Measurements from ENCODE around the gene FCHO1.

The FCHO1 gene, protein sequence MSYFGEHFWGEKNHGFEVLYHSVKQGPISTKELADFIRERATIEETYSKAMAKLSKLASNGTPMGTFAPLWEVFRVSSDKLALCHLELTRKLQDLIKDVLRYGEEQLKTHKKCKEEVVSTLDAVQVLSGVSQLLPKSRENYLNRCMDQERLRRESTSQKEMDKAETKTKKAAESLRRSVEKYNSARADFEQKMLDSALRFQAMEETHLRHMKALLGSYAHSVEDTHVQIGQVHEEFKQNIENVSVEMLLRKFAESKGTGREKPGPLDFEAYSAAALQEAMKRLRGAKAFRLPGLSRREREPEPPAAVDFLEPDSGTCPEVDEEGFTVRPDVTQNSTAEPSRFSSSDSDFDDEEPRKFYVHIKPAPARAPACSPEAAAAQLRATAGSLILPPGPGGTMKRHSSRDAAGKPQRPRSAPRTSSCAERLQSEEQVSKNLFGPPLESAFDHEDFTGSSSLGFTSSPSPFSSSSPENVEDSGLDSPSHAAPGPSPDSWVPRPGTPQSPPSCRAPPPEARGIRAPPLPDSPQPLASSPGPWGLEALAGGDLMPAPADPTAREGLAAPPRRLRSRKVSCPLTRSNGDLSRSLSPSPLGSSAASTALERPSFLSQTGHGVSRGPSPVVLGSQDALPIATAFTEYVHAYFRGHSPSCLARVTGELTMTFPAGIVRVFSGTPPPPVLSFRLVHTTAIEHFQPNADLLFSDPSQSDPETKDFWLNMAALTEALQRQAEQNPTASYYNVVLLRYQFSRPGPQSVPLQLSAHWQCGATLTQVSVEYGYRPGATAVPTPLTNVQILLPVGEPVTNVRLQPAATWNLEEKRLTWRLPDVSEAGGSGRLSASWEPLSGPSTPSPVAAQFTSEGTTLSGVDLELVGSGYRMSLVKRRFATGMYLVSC

DNA sequence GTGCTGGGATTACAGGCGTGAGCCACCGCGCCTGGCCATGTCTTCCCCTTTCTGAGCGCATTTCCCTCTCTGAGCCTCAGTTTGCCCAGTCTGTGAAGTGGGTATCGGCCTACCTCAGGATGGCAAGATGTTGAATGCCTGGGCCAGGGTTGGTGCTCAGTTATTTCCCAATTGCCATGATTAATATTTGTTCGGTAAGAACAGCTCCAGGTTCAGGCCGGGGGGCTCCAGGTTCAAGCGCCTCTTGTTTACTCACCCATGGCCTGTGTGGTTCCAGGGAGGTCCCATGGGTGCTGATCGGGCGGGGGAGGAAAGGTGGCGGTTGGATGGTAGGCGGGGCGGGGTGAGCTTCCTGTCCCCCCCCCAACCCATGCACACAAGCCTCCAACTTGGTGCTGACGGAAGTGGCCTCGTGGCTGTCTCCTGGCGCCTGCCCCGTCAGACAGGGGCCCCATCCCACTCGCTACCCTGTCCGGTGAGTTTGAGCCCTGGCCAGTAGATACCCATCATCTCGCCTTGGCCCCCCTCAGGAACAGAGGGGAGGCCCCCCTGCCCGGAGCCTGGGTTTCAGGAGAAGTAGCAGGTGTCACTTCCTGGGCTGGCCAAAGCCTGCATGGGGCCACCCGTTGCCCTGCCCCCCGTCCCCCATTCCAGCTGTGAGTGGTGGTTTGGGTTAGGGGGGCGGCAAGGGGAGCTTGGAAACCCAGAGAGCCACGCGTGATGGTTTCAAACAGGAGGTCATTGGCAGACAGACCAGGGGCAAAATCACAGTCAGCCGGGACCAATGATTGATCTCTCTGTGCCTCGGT, at the start of gene FCHO1:
TSS of gene FCHO1 (plus strand) at position 375 of the 809 bp plus-strand sequence. CDS start 3,688 bp downstream, outside the sequence.
- peak; percentile 88 for DNase-seq

DNA sequence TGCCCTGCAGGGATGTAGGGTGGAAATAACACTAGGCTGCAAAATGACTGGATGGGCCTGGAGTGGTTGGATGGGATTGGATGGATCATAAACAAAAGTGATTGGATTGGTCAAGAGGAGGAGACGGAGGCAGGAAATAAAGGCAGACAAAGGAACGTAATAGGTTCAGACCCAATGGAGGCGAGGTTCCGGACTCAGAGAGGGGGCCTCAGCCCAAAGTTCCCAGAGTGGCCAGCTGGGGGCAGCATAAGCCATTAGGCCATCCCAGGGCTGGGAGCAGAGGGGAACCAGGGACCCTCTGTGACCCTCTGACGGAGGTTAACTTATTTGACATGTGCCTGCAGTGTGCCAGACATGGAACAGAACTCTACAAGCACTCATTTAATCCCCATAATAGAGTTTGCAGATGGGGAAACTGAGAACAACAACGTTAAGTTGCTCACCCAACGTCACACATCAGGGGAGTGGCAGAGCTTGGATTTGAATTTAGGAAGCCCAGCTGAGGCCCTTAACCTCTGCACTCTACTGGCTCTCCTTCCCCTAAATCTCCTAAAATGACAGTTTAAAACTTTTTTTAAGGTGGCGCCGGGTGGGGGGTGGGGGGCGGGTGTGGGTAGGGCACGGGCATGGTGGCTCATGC, 47.3 kb upstream of the FCHO1 start:
- peak; percentile 91 for DNase-seq

DNA sequence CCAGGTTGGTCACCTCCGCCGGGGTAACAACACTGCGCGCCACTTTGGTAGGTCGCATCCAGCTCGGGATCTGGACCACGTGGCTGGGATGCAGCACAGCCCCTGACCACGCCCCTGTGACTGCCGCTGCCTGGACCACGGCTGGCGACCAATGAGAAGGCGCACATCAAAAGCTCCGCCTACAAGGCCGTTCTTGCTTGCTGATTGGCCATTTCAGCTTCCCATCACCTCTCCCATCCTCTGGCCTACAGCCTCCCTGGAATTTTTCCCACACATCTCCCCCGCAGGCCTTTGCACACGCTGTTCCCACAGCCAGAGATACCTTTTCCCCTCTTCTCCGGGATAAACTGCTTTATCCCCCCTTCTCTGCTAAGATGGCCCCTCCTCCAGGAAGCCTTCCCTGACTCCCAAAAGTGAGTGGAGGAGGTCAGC, 44.5 kb upstream of the FCHO1 start:
- DNase-seq, result no peak

DNA sequence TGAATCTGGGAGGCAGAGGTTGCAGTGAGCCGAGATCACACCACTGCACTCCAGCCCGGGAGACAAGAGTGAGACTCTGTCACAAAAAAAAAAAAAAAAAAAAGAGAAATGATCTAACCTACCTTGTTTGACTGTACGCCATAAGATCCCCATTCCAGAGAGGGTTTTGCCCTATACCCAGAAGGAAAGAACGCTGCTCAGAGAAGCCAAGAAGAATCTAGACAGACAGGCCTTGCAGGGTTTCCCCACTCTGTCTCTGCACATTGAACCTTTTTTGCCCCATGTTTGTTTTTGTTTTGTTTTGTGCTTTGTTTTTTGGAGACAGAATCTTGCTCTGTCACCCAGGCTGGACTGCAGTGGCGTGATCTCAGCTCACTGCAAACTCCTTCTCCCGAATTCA, 39.4 kb upstream of the FCHO1 start:
- no peak for DNase-seq

DNA sequence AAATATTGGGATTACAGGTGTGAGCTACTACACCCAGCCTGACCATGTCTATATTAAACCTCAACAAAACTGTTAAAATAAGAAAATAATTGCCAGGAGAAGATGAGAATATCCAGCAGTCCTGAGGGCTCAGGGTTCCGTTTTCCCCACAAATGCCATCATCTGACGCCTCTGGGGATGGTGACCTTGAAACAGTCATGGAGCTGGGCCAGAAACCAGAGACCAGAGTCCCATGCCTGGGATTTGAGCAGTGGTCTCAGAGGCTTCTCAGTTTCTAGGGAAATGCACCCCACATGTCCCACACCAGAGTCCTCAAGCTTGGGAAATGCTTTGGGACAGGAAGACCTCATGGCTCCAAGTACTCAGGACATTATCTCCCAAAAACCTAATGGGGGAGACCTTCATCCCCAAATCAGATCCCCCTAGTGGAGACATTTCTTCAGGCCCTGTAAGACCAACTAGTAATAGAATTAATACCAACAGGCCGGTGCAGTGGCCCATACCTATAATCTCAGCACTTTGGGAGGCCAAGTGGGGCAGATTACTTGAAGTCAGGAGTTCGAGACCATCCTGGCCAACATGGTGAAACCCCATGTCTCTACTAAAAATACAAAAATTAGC, 34.9 kb upstream of the FCHO1 start:
- DNase-seq, result no peak

DNA sequence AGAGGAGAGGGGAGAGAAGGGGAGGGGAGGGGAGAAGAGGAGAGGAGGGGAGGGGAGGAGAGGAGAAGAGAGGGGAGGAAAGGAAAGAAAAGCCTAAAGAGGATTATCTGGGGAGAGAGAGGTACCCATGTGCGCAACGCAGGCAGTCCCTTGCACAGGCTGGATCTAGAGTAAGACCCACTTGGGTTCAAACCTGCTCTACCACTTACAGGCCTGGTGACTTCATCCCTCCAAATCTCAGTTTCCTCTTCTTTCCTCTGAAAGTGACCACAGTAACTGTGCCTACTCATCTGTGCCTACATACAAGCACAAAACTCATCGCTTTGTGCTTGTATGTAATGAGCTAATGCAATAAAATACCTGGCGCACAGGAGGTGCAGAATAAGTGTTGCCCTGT, 32.7 kb upstream of the FCHO1 start:
- DNase-seq, result no peak

DNA sequence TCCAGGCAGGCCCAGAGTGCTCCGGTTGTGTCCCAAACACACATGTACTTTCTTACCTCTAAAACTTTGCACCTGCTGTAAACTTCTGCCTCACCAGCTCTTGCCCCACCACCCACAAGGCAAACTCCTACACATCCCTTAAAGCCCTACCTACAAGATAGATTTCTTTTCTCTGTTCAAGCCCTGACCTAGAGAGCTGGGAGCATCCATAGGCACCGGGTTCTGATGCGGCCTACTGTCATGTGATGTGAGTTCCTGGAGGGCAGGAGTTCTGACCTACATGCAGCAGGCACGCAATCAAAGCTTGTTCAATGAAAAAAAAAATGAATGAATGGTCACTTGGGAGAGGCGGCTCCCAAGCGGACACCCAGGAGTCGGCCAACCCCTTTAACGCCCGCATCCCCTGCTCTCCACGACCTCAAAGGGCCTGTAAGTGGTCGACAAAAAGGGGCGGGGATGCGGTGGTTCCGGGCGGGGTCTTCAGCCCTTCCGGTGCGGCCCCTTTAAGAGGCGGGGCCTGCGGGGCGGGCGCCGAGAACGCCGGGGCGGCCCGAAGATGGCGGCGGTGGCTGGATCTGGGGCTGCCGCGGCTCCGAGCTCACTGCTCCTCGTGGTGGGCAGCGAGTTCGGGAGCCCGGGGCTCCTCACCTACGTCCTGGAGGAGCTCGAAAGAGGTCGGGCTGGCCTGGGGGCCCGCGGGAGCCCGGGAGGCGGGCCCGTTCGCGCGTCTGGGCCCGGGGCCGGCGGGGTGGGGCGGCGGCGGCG, 32.1 kb upstream of the FCHO1 start, which contains the start of gene MAP1S:
TSS of gene MAP1S (plus strand) at position 534 of the 765 bp plus-strand sequence. CDS start at position 557, 23 bp downstream.
- peak; percentile 82 for DNase-seq

DNA sequence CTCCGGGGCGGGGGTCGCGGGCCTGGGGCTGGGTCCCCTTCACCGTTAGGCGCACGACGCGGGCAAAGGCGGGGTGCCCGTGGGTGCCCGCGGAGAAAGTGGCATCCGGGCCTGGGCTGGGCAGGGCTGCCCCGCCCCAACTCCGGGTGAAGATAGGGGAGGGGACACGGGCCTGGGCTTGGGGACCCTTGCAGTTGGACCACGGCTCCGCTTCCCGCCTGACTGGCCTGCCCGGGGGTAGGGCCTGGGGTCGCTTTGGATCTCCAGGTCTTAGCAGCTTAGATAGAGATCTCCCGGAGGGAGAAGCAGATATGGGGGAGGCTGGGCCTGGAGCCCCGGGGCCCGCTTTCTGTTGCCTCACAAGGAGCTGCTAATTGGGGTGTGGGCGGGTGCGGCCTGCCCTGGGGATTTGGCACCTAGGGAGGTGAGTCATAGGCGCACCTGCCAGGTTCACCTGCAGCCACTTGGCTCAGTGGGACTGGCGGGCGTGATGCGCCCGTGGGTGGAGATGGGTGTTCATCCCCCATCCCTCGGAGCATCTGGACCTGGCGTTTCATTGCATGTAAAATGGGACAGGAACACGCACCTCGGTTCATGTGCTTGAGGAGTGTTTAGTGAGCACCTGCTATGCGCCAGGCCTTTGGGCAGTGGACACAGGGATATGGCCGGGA, 31.4 kb upstream of the FCHO1 start:
- DNase-seq, result peak; percentile 55

DNA sequence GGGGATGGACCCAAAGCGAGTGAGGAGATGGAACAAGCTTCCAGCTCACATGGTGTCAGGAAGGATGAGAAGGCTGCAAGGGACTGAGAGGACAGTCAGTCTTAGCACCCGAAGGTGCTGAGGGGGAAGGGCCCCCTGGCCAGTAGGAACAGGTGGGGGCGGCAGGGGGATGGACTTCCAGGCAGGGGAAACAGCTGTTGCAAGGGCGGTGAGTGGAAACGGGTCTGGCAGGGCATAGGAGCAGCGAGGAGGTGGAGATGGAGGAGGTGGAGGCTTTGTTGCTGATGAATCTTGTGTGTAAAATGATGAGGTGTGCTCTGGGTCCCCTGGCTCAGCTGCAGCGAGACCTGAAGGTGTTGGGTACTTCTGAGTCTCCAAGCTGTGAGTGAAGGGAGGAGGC, 30.8 kb upstream of the FCHO1 start:
- DNase-seq, result no peak

DNA sequence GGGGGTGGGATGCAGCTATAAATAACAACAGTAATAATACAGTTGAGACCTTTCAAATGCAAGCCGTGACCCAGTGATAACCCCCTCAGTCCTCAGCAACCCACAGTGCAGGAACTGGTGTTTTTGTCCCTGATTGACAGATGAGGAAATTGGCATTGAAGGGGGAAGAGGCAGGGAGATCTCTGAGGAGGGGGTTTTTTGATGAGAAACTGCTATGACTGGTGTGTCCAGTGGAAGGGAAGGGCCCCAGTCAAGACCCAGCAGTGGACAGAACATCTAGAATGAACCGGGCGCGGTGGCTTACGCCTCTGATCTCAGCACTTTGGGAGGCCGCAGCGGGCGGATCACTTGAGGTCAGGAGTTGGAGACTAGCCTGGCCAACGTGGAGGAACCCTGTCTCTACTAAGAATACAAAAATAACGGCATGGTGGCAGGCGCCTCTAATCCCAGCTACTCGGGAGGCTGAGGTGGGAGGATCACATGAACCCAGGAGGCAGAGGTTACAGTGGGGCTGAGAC, 30.1 kb upstream of the FCHO1 start:
- DNase-seq, result no peak

DNA sequence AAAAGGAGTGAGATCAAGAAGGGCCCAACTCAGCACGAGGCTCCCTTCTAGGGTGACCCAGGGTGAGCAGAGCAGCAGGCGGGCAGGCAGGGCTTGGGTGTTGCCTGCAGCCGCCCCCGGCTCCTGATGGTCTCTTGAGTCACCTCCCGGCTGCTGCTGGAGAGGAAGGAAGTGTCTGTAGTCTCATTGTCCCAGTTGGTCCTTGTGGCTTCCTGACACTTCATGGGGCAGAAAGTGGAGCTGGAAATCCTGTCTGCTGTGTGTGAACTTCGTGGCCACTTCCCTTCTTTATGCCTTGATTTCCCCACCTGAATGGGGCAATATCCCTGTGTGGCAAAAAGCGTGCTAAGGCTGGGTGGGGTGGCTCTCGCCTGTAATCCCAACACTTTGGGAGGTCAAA, 29.5 kb upstream of the FCHO1 start:
- DNase-seq, result no peak

DNA sequence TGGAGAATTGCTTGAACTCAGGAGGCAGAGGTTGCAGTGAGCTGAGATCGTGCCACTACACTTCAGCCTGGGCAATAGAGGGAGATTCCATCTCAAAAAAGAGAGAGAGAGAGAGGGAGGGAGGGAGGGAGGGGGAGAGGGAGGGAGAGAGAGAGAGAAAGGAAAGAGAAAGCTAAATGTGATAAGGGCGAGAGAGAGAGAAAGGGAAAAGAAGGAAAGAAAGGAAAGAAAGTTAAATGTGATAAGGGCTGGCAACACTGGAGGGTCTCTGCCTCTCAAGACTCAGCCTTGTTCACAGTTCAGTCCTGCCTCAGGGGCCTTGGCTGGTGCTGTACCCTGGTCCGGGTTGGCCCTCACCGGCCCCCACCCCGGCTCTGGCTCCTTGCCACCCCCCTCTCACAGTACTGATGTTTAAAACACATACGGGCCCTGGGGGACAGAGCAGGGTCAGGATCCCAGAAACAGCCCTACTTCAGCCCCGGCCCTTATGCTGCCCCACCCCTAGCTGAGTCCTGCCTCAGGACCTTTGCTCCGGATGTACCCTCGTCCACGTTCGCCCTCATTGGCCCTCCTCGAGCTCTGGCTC, 28.5 kb upstream of the FCHO1 start:
- no peak for DNase-seq

DNA sequence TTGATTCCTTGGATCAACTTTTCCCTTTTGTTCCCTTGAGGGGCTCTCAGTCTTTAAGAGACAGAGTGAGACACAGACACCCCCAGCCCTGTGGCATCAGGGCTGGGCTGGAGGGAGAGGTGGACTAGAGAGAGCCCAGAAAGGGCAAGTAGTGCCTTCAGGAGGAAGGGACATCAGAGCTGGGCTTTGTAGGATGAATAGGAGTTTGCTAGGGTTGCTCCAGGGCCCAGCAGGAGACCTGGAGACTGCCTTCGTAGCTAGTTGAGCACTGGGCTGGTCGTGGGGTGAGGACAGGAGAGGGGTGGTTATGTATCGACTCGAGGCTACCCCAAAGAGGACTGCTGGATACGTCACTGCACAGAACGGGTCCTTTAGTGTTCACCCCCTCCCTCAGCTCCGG, 26.6 kb upstream of the FCHO1 start:
- DNase-seq, result no peak

DNA sequence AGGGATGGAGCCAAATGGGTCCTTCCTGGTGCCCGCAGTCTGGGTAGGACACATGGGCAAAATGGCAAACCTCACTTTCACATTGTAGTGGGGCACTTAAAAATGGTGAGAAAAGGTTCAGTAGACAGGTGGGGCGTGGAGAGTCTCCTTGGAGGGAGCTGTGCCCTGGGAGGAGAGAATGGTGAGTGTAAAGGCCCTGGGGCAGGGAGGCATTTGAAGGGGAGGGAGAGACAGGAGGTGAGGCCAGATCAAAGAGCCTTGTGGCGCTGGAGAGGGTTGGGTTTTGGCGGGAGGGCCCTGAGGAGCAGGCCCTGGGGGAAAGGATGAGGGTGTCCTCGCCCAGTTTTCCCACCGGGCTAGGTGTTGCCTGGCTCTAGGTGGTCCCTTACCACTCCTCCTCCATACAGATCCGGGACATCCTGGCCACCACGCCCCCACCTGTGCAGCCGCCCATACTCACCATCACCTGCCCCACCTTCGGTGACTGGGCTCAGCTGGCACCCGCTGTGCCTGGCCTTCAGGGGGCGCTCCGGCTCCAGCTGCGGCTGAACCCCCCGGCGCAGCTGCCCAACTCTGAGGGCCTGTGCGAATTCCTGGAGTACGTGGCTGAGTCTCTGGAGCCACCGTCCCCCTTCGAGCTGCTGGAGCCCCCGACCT, 25.7 kb upstream of the FCHO1 start:
- DNase-seq, result peak; percentile 49

DNA sequence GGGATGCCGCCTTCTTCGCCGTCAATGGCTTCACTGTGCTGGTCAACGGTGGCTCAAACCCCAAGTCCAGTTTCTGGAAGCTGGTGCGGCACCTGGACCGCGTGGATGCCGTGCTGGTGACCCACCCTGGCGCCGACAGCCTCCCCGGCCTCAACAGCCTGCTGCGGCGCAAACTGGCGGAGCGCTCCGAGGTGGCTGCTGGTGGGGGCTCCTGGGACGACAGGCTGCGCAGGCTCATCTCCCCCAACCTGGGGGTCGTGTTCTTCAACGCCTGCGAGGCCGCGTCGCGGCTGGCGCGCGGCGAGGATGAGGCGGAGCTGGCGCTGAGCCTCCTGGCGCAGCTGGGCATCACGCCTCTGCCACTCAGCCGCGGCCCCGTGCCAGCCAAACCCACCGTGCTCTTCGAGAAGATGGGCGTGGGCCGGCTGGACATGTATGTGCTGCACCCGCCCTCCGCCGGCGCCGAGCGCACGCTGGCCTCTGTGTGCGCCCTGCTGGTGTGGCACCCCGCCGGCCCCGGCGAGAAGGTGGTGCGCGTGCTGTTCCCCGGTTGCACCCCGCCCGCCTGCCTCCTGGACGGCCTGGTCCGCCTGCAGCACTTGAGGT, 25.0 kb upstream of the FCHO1 start:
- no peak for DNase-seq

DNA sequence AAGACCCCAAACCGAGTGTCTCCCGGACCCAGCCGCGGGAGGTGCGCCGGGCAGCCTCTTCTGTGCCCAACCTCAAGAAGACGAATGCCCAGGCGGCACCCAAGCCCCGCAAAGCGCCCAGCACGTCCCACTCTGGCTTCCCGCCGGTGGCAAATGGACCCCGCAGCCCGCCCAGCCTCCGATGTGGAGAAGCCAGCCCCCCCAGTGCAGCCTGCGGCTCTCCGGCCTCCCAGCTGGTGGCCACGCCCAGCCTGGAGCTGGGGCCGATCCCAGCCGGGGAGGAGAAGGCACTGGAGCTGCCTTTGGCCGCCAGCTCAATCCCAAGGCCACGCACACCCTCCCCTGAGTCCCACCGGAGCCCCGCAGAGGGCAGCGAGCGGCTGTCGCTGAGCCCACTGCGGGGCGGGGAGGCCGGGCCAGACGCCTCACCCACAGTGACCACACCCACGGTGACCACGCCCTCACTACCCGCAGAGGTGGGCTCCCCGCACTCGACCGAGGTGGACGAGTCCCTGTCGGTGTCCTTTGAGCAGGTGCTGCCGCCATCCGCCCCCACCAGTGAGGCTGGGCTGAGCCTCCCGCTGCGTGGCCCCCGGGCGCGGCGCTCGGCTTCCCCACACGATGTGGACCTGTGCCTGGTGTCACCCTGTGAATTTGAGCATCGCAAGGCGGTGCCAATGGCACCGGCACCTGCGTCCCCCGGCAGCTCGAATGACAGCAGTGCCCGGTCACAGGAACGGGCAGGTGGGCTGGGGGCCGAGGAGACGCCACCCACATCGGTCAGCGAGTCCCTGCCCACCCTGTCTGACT, 24.1 kb upstream of the FCHO1 start:
- no peak for DNase-seq

DNA sequence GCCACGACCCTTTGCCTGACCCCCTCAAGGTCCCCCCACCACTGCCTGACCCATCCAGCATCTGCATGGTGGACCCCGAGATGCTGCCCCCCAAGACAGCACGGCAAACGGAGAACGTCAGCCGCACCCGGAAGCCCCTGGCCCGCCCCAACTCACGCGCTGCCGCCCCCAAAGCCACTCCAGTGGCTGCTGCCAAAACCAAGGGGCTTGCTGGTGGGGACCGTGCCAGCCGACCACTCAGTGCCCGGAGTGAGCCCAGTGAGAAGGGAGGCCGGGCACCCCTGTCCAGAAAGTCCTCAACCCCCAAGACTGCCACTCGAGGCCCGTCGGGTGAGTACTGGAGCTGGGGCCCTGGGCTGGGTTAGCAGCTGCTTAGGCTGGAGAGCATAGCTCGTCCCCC, 23.4 kb upstream of the FCHO1 start:
- no peak for DNase-seq

DNA sequence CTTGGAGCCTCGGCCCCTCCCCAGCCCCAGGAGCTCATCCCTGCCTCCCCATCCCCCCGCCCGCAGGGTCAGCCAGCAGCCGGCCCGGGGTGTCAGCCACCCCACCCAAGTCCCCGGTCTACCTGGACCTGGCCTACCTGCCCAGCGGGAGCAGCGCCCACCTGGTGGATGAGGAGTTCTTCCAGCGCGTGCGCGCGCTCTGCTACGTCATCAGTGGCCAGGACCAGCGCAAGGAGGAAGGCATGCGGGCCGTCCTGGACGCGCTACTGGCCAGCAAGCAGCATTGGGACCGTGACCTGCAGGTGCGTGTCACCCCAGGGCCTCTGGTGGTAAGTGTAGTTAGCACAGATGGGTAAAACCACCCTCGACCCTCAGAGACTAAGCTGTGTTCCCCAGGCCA, 18.1 kb upstream of the FCHO1 start:
- DNase-seq, result no peak

Data from stimulated activated CD8-positive, alpha-beta memory T cell treated with anti-CD3 and anti-CD28 coated beads, Interleukin-4, amount 100 ng/mL, for 48 hours (primary cell).